ENCODE results near the gene COL6A6. TPM values are rescaled to one million over a fixed set of nuclear protein-coding genes. Genes with fewer than 3 reads are reported as not detected.

The COL6A6 gene
- polyA plus RNA-seq, 1 experiment = not detected

DNA sequence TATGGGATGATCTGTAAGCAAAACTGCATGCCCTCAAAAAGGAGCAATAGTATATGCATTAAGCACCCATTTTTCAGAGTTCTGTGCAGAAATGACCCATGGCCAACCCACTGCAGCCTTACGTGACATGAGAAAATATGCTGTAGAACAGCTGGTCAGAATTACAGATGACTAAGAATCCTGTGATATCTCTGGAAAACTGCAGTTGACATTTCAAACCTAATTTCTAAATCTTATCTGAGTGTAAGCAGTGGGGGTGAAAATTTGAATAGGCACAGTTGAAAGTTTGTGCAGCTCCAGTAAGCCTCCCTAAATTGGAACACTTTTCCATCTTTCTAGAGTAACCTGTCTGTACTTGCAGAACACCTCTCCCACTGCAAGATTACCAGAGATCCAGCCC lies 28.7 kb upstream of the COL6A6 start:
- Histone ChIP-seq H3K4me3 (ENCODE audit: low read depth, low read length) (no peak overlapping the region), H3K9me3 (ENCODE audit: control insufficient read depth, insufficient read depth, low read length) (no peaks in the 10 kb centered on the region; the same call in 1 of the 2 replicates), H3K27me3 (ENCODE audit: control insufficient read depth, insufficient read depth, low read length) (no peaks in the 10 kb centered on the region), H3K27ac (ENCODE audit: low read depth, low read length) (no peak overlapping the region)
- ChIA-PET POLR2A (no interaction called here), CTCF (no interaction called here)
- DNase-seq (ENCODE audit: low read depth, low spot score) = no peak
- TF ChIP-seq CTCF (IDR thresholded peaks at IDR 0.05; ENCODE audit: low read depth, low read length) = no peak

DNA sequence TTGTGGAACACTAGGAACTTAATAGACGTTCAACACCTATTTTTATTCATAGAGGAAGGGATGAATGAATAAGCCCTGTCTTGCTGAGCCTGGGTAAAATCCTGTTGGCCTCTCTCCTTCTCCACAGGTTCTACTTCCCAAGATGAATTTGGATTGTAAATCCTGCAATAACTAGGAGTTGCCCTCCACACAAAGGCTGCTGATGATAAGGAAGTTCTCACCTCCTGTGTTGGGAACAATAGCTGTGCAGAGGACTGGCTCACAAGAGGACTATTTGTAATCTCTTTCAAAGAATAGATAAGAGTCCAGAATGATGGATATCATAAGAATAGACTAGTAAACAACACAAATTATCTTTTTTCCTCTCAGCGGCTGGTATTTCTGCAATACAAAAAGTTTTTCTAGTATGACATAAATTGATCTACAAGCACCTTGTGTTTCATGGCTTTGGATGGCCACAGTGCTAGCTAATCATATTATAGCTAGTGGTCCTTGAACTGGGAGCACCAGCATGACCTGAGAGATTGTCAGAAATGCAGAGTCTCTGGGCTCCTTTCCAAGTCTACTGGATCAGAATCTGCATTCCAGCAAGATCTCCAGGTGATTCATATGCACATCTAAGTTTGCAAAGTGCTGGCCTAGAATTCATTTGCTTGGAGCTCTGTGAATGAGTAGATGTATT lies 28.1 kb upstream of the COL6A6 start:
- no peak overlapping the region for H3K4me3 ChIP-seq (ENCODE audit: low read depth, low read length)
- H3K27ac ChIP-seq (ENCODE audit: low read depth, low read length) = no peak overlapping the region
- ChIA-PET CTCF (no interaction called here), POLR2A (no interaction called here)
- no peaks in the 10 kb centered on the region for H3K27me3 ChIP-seq (ENCODE audit: control insufficient read depth, insufficient read depth, low read length)
- no peak for DNase-seq (ENCODE audit: low read depth, low spot score)
- no peaks in the 10 kb centered on the region; the same call in 1 of the 2 replicates for H3K9me3 ChIP-seq (ENCODE audit: control insufficient read depth, insufficient read depth, low read length)
- TF ChIP-seq CTCF (IDR thresholded peaks at IDR 0.05; ENCODE audit: low read depth, low read length) = no peak

DNA sequence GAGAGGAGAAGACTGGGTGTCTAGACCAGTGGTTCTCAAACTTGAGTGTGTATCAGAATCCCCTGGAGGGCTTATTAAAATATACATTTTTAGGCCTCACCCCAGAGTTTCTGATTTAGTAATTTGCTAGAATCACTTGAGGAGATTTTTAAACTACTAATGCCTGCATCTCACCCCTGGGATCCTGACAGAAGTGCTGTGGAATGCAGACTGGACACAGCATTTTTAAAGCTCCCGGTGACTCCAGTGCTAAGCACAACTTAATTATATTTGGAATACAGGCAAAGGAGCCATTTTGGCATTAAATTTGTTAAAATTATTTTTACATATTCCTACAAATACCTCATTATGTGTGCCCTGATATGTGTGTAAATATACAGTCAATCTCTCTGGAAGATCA lies 26.7 kb upstream of the COL6A6 start:
- no peak for DNase-seq (ENCODE audit: low read depth, low spot score)

DNA sequence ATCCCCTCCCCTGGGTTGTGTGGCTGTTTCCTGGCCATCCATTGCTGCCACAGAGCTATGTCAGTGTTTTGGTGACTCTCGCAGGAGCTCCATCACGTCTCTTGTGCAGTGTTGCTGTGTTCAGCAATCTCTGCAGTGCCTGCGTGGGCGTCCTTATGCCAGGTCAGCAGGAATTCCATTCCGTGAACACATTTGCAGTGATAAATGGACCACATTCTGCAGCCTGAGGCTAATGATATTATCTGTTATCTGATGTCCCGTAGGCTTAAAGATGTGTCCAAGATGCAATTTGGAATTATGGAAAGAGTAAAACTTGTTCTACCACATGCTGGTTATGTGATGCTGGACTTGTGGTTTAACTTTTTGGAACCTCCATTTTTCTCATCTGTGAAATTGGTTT lies 25.5 kb upstream of the COL6A6 start:
- Histone ChIP-seq H3K27ac (ENCODE audit: low read depth, low read length) (no peak overlapping the region), H3K27me3 (ENCODE audit: control insufficient read depth, insufficient read depth, low read length) (no peaks in the 10 kb centered on the region), H3K9me3 (ENCODE audit: control insufficient read depth, insufficient read depth, low read length) (no peaks in the 10 kb centered on the region; the same call in 1 of the 2 replicates), H3K4me3 (ENCODE audit: low read depth, low read length) (no peak overlapping the region)
- no peak for TF ChIP-seq CTCF (IDR thresholded peaks at IDR 0.05; ENCODE audit: low read depth, low read length)
- POLR2A ChIA-PET = no interaction called here
- no peak for DNase-seq (ENCODE audit: low read depth, low spot score)
- CTCF ChIA-PET = no interaction called here

More for the DNA sequence above, 26.7 kb upstream of the COL6A6 start:
- H3K9me3 ChIP-seq (ENCODE audit: control insufficient read depth, insufficient read depth, low read length) = no peaks in the 10 kb centered on the region; the same call in 1 of the 2 replicates
- H3K27ac ChIP-seq (ENCODE audit: low read depth, low read length) = no peak overlapping the region
- CTCF ChIA-PET = no interaction called here
- POLR2A ChIA-PET = no interaction called here
- no peak overlapping the region for H3K4me3 ChIP-seq (ENCODE audit: low read depth, low read length)
- TF ChIP-seq CTCF (IDR thresholded peaks at IDR 0.05; ENCODE audit: low read depth, low read length) = no peak
- H3K27me3 ChIP-seq (ENCODE audit: control insufficient read depth, insufficient read depth, low read length) = no peaks in the 10 kb centered on the region

DNA sequence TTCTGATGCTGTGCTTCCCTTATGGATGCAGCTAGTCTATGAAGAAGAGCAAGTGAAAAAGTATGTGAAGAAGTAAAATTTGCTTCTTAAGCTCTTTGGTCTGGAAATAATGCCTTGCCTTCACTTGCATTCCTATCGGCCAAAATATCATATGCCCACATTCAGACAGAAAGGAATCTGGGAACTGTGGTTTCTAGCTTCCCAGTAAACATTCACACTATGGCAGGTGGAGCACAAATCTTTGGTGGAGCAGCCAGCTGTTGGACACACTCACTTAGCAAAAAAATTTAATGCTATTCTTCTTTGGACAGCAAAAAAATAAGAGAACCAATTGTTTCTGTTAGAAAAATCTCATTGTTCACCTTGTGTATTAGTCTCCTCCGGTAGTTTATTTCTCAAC lies 12.3 kb upstream of the COL6A6 start:
- Histone ChIP-seq H3K27me3 (ENCODE audit: control insufficient read depth, insufficient read depth, low read length) (no peaks in the 10 kb centered on the region), H3K4me3 (ENCODE audit: low read depth, low read length) (no peak overlapping the region), H3K9me3 (ENCODE audit: control insufficient read depth, insufficient read depth, low read length) (no peaks in the 10 kb centered on the region), H3K27ac (ENCODE audit: low read depth, low read length) (no peak overlapping the region)
- no peak for DNase-seq (ENCODE audit: low read depth, low spot score)
- no peak for TF ChIP-seq CTCF (IDR thresholded peaks at IDR 0.05; ENCODE audit: low read depth, low read length)
- ChIA-PET CTCF (no interaction called here), POLR2A (no interaction called here)

All from AG04450 (cell line).